ENCODE data around the gene SMU1.

GRCh38 chr9:33068991-33069390 is 7.5 kb downstream of the SMU1 start:
- TF ChIP-seq, protein P1, sequence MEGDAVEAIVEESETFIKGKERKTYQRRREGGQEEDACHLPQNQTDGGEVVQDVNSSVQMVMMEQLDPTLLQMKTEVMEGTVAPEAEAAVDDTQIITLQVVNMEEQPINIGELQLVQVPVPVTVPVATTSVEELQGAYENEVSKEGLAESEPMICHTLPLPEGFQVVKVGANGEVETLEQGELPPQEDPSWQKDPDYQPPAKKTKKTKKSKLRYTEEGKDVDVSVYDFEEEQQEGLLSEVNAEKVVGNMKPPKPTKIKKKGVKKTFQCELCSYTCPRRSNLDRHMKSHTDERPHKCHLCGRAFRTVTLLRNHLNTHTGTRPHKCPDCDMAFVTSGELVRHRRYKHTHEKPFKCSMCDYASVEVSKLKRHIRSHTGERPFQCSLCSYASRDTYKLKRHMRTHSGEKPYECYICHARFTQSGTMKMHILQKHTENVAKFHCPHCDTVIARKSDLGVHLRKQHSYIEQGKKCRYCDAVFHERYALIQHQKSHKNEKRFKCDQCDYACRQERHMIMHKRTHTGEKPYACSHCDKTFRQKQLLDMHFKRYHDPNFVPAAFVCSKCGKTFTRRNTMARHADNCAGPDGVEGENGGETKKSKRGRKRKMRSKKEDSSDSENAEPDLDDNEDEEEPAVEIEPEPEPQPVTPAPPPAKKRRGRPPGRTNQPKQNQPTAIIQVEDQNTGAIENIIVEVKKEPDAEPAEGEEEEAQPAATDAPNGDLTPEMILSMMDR (IDR thresholded peaks at IDR 0.05), result no peak
- TF ChIP-seq POLR2A (IDR thresholded peaks at IDR 0.05), result no peak
- TF ChIP-seq EP300 (IDR thresholded peaks at IDR 0.05), result no peak
- no peak for TF ChIP-seq POLR2AphosphoS5 (IDR thresholded peaks at IDR 0.05)
